ENCODE measurements around the gene ST7. TPM values are rescaled to one million over a fixed set of nuclear protein-coding genes. Genes with fewer than 3 reads are reported as not detected.
A peak's percentile ranks its signal among the peaks of the same experiment; 100 is the strongest.
"Not testable (repeated sequence)": the region's sequence is repeated elsewhere in the genome, so short reads cannot be mapped to it uniquely, and the experiment has no call there.

The ST7 gene
- total RNA-seq, 1 experiment from 2014 or later: 12.4 TPM

- peaks cover 30% of the 10 kb centered on the region for H3K4me1 Mint-ChIP-seq
- TF ChIP-seq USF2 (CRISPR knock-in tag; IDR thresholded peaks at IDR 0.05) (no peak), FOXP1 (CRISPR knock-in tag; IDR thresholded peaks at IDR 0.05; ENCODE audit: borderline replicate concordance) (no peak), HMGA2 (CRISPR knock-in tag; IDR thresholded peaks at IDR 0.05) (no peak), ZNF671 (CRISPR knock-in tag; IDR thresholded peaks at IDR 0.05) (no peak), CTCF (IDR thresholded peaks at IDR 0.05) (peak; percentile 70)
These were observed 166.1 kb downstream of the ST7 start for GRCh38 chr7:117119192-117119924.

GRCh38 chr7:117120321-117120720 lies 167.0 kb downstream of the ST7 start:
- ATAC-seq; POLR2A ChIA-PET; DNase-seq (ENCODE audit: low spot score); H3K9me3 Mint-ChIP-seq; H3K36me3 Mint-ChIP-seq; H3K27me3 Mint-ChIP-seq (ENCODE audit: low read depth); H3K4me3 Mint-ChIP-seq: not testable (repeated sequence)
- CTCF ChIA-PET: interaction anchor here (0.9 to 2.8 kb wide), 3 partner anchors 136 to 215 kb away, joined by 3 to 28 read pairs (median 3); no protein-coding TSS in a partner anchor
- Mint-ChIP-seq H3K4me1 (peaks cover 34% of the 10 kb centered on the region), H3K27ac (peak overlapping the region; percentile 23; the same call in 1 of the 2 replicates)

More at GRCh38 chr7:117119192-117119924, 166.1 kb downstream of the ST7 start:
- no peak for ATAC-seq
- Mint-ChIP-seq H3K4me3 (no peak overlapping the region), H3K27ac (no peak overlapping the region), H3K9me3 (no peaks in the 10 kb centered on the region), H3K36me3 (no peaks in the 10 kb centered on the region), H3K27me3 (ENCODE audit: low read depth) (no peaks in the 10 kb centered on the region)
- peak; percentile 85 for DNase-seq (ENCODE audit: low spot score)
- ChIA-PET CTCF (interaction anchor here (0.6 to 2.8 kb wide), 21 partner anchors 8 to 525 kb away, joined by 3 to 28 read pairs (median 4); partner anchors contain the start of gene ST7), POLR2A (no interaction called here)

GRCh38 chr7:117122036-117122435 lies 168.7 kb downstream of the ST7 start:
- H3K27ac Mint-ChIP-seq; POLR2A ChIA-PET; ATAC-seq; DNase-seq (ENCODE audit: low spot score); H3K27me3 Mint-ChIP-seq (ENCODE audit: low read depth); H3K9me3 Mint-ChIP-seq; H3K36me3 Mint-ChIP-seq; H3K4me3 Mint-ChIP-seq: not testable (repeated sequence)
- CTCF ChIA-PET: interaction anchor here (1.3 to 1.5 kb wide), 2 partner anchors 134 to 137 kb away, joined by 3 to 4 read pairs; no protein-coding TSS in a partner anchor
- H3K4me1 Mint-ChIP-seq: peaks cover 35% of the 10 kb centered on the region

GRCh38 chr7:117122536-117122935 lies 169.2 kb downstream of the ST7 start:
- TF ChIP-seq MAX (CRISPR knock-in tag; IDR thresholded peaks at IDR 0.05): no peak
- TF ChIP-seq ETV6 (CRISPR knock-in tag; IDR thresholded peaks at IDR 0.05): no peak
- no peak for TF ChIP-seq GABPB1 (CRISPR knock-in tag; IDR thresholded peaks at IDR 0.05)
- TF ChIP-seq ZNF317 (CRISPR knock-in tag; IDR thresholded peaks at IDR 0.05; ENCODE audit: borderline replicate concordance, low read depth): no peak
- no peak for TF ChIP-seq FOXP1 (CRISPR knock-in tag; IDR thresholded peaks at IDR 0.05; ENCODE audit: borderline replicate concordance)
- no peak for DNase-seq (ENCODE audit: low spot score)
- peaks cover 35% of the 10 kb centered on the region for H3K4me1 Mint-ChIP-seq
- no peaks in the 10 kb centered on the region for H3K9me3 Mint-ChIP-seq
- no peaks in the 10 kb centered on the region for H3K36me3 Mint-ChIP-seq
- H3K27me3 Mint-ChIP-seq (ENCODE audit: low read depth): no peaks in the 10 kb centered on the region
- POLR2A ChIA-PET: no interaction called here
- no peak overlapping the region for H3K27ac Mint-ChIP-seq
- CTCF ChIA-PET: interaction anchor here (1.5 to 1.6 kb wide), 2 partner anchors 134 to 192 kb away, joined by 3 to 6 read pairs; no protein-coding TSS in a partner anchor
- no peak overlapping the region for H3K4me3 Mint-ChIP-seq
- ATAC-seq: no peak

- Mint-ChIP-seq H3K36me3 (no peaks in the 10 kb centered on the region), H3K9me3 (no peaks in the 10 kb centered on the region), H3K27ac (no peak overlapping the region), H3K27me3 (ENCODE audit: low read depth) (no peaks in the 10 kb centered on the region), H3K4me1 (peaks cover 29% of the 10 kb centered on the region), H3K4me3 (no peak overlapping the region)
- ChIA-PET CTCF (interaction anchor here (1.0 to 1.6 kb wide), 2 partner anchors 8 to 192 kb away, joined by 3 to 6 read pairs; no protein-coding TSS in a partner anchor), POLR2A (no interaction called here)
- no peak for ATAC-seq
- TF ChIP-seq ZMAT4 (CRISPR knock-in tag; IDR thresholded peaks at IDR 0.05) (no peak), CREM (CRISPR knock-in tag; IDR thresholded peaks at IDR 0.05) (no peak), ATF1 (CRISPR knock-in tag; IDR thresholded peaks at IDR 0.05) (no peak)
- no peak for DNase-seq (ENCODE audit: low spot score)
These were observed 170.1 kb downstream of the ST7 start for GRCh38 chr7:117123311-117123926.

Measured in WTC11 (cell line).